ENCODE data around the gene USP3. TPM values are rescaled to one million over a fixed set of nuclear protein-coding genes. Genes with fewer than 3 reads are reported as not detected.
A peak's percentile ranks its signal among the peaks of the same experiment; 100 is the strongest.

USP3 gene
- total and polyA plus RNA-seq, 2 of the 4 experiments (the other 2 are of a cell fraction), result 17.3 to 52.3 TPM

- CTCF ChIA-PET, result interaction anchor here (0.6 to 1.9 kb wide), 2 partner anchors 9 to 10 kb away, joined by 4 to 6 read pairs; no protein-coding TSS in a partner anchor
- BruUV-seq (replicated peaks), result no TSS peak
Observed at GRCh38 chr15:63475707-63476106, 28.7 kb upstream of the USP3 start.

More at GRCh38 chr15:63475707-63476106, 28.7 kb upstream of the USP3 start:
- Histone ChIP-seq H3K9me1 (ENCODE audit: insufficient read depth, low read length) (peaks cover 32% of the 10 kb centered on the region), H2AK5ac (ENCODE audit: low read depth, low read length) (peak overlapping the region; percentile 96), H3K4ac (ENCODE audit: low read depth, low read length) (peak overlapping the region; percentile 93), H4K91ac (ENCODE audit: insufficient read depth, low read depth, low read length) (peak overlapping the region; percentile 78), H2BK15ac (ENCODE audit: low read depth, low read length) (peak overlapping the region; percentile 40; the same call in 2 of the 3 replicates), H3K4me1 (ENCODE audit: control insufficient read depth, insufficient read depth, low read length) (peaks cover 35% of the 10 kb centered on the region), H3K79me1 (ENCODE audit: low read depth in 1 of 2, low read length in 2 of 2) (peaks cover 0 to 12% of the 10 kb centered on the region in 2 experiments; a peak in 1 of 4 replicates), H2AK9ac (replicated peaks; ENCODE audit: low read depth, low read length, poor library complexity) (peak overlapping the region; percentile 89), H2AFZ (replicated peaks; ENCODE audit: low read length, poor library complexity) (peak overlapping the region; percentile 88), H3K23ac (ENCODE audit: low read depth, low read length) (peak overlapping the region; percentile 81), H3K9me3 (ENCODE audit: control insufficient read depth, insufficient read depth, low read length) (no peaks in the 10 kb centered on the region), H4K8ac (ENCODE audit: low read depth in 2 of 2, low read length in 2 of 2) (peak overlapping the region; percentile 3 to 90; a peak in 2 of 4 replicates), H3K27me3 (ENCODE audit: control insufficient read depth, insufficient read depth, low read length) (no peaks in the 10 kb centered on the region), H4K20me1 (ENCODE audit: insufficient read depth, low read length) (no peaks in the 10 kb centered on the region), H3K56ac (ENCODE audit: extremely low read depth, insufficient read depth, low read length) (no peak overlapping the region), H4K5ac (ENCODE audit: low read depth, low read length) (peak overlapping the region; percentile 38), H3K27ac (ENCODE audit: insufficient read depth, low read length) (peak overlapping the region; percentile 52), H2BK120ac (ENCODE audit: low read depth, low read length) (peak overlapping the region; percentile 95), H3K4me3 (ENCODE audit: insufficient read depth, low read depth, low read length) (no peak overlapping the region), H3K4me2 (ENCODE audit: low read depth, low read length) (peak overlapping the region; percentile 12; the same call in 1 of the 2 replicates), H2BK5ac (ENCODE audit: low read depth, low read length, poor library complexity, severe bottlenecking) (peak overlapping the region; percentile 79), H3K18ac (ENCODE audit: low read depth, low read length) (peak overlapping the region; percentile 68), H2BK20ac (ENCODE audit: low read depth, low read length) (peak overlapping the region; percentile 91), H3K36me3 (ENCODE audit: control insufficient read depth, insufficient read depth, low read length) (no peaks in the 10 kb centered on the region), H3K14ac (replicated peaks; ENCODE audit: low read depth, low read length) (peak overlapping the region; percentile 84), H3K9ac (ENCODE audit: low read depth, low read length) (no peak overlapping the region)
- DNase-seq (no peak), ATAC-seq (ENCODE audit: low read depth) (no peak)
- no CpG with 5 or more reads among the region's 9 CpGs for WGBS, 2 experiments (ENCODE audit: extremely low coverage in 2 of 2, insufficient read length in 1 of 2)
- in situ Hi-C loops (cut with MboI; ENCODE audit: low sequenced_read_pairs), result no loop called here
- intact Hi-C loops (cut with micrococcal nuclease), result no loop called here
- TF ChIP-seq, protein P1, sequence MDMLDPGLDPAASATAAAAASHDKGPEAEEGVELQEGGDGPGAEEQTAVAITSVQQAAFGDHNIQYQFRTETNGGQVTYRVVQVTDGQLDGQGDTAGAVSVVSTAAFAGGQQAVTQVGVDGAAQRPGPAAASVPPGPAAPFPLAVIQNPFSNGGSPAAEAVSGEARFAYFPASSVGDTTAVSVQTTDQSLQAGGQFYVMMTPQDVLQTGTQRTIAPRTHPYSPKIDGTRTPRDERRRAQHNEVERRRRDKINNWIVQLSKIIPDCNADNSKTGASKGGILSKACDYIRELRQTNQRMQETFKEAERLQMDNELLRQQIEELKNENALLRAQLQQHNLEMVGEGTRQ (IDR thresholded peaks at IDR 0.05; ENCODE audit: low read depth, low read length), result no peak
- TF ChIP-seq CEBPB (IDR thresholded peaks at IDR 0.05; ENCODE audit: low read depth, low read length) (no peak), MAFK (IDR thresholded peaks at IDR 0.05; ENCODE audit: low read depth, low read length) (no peak), RFX5 (IDR thresholded peaks at IDR 0.05; ENCODE audit: low read depth, low read length) (no peak), MXI1 (IDR thresholded peaks at IDR 0.05; ENCODE audit: borderline replicate concordance, low read depth, low read length) (no peak), SMC3 (IDR thresholded peaks at IDR 0.05; ENCODE audit: low read depth, low read length) (no peak), CHD1 (IDR thresholded peaks at IDR 0.05; ENCODE audit: low read depth, low read length) (no peak), MAZ (IDR thresholded peaks at IDR 0.05; ENCODE audit: borderline replicate concordance, low read depth, low read length) (no peak), RCOR1 (IDR thresholded peaks at IDR 0.05; ENCODE audit: insufficient replicate concordance, low read length) (no peak), FOS (IDR thresholded peaks at IDR 0.05; ENCODE audit: low read depth, low read length) (no peak), CTCF (conservative IDR thresholded peaks at IDR 0.05; ENCODE audit: low read depth, low read length) (no peak), POLR2A (IDR thresholded peaks at IDR 0.05; ENCODE audit: low read depth, low read length) (no peak), RAD21 (IDR thresholded peaks at IDR 0.05; ENCODE audit: low read length) (no peak), NFE2L2 (IDR thresholded peaks at IDR 0.05; ENCODE audit: low read depth, low read length) (no peak), BHLHE40 (IDR thresholded peaks at IDR 0.05; ENCODE audit: low read depth, low read length) (no peak), ELK1 (IDR thresholded peaks at IDR 0.05; ENCODE audit: borderline replicate concordance, low read depth, low read length) (no peak)
- dilution Hi-C loops (cut with HindIII; ENCODE audit: low sequenced_read_pairs, unreplicated experiment), result no loop called here
- POLR2A ChIA-PET (ENCODE audit: unreplicated experiment), result interaction anchor here (0.6 kb wide), 1 partner anchor 169 kb away, joined by 3 read pairs; no protein-coding TSS in a partner anchor
